H1 (cell line): Measurements from ENCODE around the gene SKP1. TPM values are rescaled to one million over a fixed set of nuclear protein-coding genes. Genes with fewer than 3 reads are reported as not detected.

Experiments used
- CTCF ChIA-PET: fragments of 300-600 bp; sonication (Branson Sonifier 250); formaldehyde crosslinking; loops from one replicate; lab custom pipeline; 2021; ENCODE audit not compliant: partially characterized antibody; lab: Charles Lee
- POLR2A ChIA-PET: fragments of 300-600 bp; sonication (Branson Sonifier 250); formaldehyde crosslinking; loops from one replicate; lab custom pipeline; 2021; ENCODE audit warnings: inconsistent platforms; ENCODE audit not compliant: partially characterized antibody; lab: Charles Lee
- DNase-seq, 2 experiments: peaks; one replicate each; pipeline versions ENCODE4 v3.0.0 to v3.0.0-alpha.2; 2010 to 2022; ENCODE audit warnings: low spot score in 2 of 2, low read depth in 1 of 2, mixed read lengths in 1 of 2
- FAIRE-seq: peaks from 2 replicates; lab custom pipeline; 2011; peaks lifted over from hg19 to GRCh38; lab: Jason Lieb, UNC
- H2AFZ ChIP-seq: 2 replicates; pipeline ENCODE4 v1.8.1; 2012; ENCODE audit warnings: low read length, inconsistent platforms
- H2AK5ac ChIP-seq: 2 replicates; pipeline ENCODE4 v1.6.1; 2013; ENCODE audit warnings: low read depth, low read length
- H2BK120ac ChIP-seq: replicated peaks from 2 replicates; pipeline ENCODE3; 2013; ENCODE audit warnings: low read depth, low read length, inconsistent platforms
- H2BK12ac ChIP-seq: 2 replicates; pipeline ENCODE4 v1.6.1; 2013; ENCODE audit warnings: low read depth, low read length
- H2BK15ac ChIP-seq: 2 replicates; pipeline ENCODE4 v1.6.1; 2013; ENCODE audit warnings: low read length
- H2BK20ac ChIP-seq: 2 replicates; pipeline ENCODE4 v1.6.1; 2013; ENCODE audit warnings: low read length
- H2BK5ac ChIP-seq: 2 replicates; pipeline ENCODE4 v1.6.1; 2013; ENCODE audit warnings: low read depth, low read length
- H3K14ac ChIP-seq: 2 replicates; pipeline ENCODE4 v1.6.1; 2013; ENCODE audit warnings: inconsistent platforms; ENCODE audit not compliant: insufficient read length
- H3K18ac ChIP-seq: 2 replicates; pipeline ENCODE4 v1.6.1; 2013; ENCODE audit warnings: low read length; ENCODE audit errors: extremely low read depth
- H3K23ac ChIP-seq: 2 replicates; pipeline ENCODE4 v1.6.1; 2013; ENCODE audit warnings: inconsistent platforms; ENCODE audit not compliant: insufficient read length
- H3K23me2 ChIP-seq: 2 replicates; pipeline ENCODE4 v1.6.1; 2013; ENCODE audit warnings: low read depth, low read length
- H3K27ac ChIP-seq: 2 replicates; pipeline ENCODE4 v1.6.1; 2011; ENCODE audit warnings: low read depth, low read length, inconsistent platforms
- H3K27me3 ChIP-seq, 4 experiments: replicated peaks in 1 of 4; 1 replicate in 1 of 4; 2 replicates in 3 of 4; pipeline versions ENCODE4 v1.6.1 to v1.8.1; 2011 to 2013; ENCODE audit warnings: low read length in 3 of 4, mild to moderate bottlenecking in 3 of 4, inconsistent platforms in 2 of 4, mixed read lengths in 2 of 4, moderate library complexity in 1 of 4; ENCODE audit not compliant: control insufficient read depth in 3 of 4, insufficient read depth in 3 of 4; ENCODE audit errors: extremely low read depth in 1 of 4
- H3K36me3 ChIP-seq, 4 experiments: 2 replicates each; pipeline versions ENCODE4 v1.6.1 to v1.8.1; 2011 to 2013; ENCODE audit warnings: mild to moderate bottlenecking in 4 of 4, low read length in 3 of 4, moderate library complexity in 2 of 4, control low read depth in 1 of 4, inconsistent platforms in 1 of 4; ENCODE audit not compliant: insufficient read depth in 4 of 4, control insufficient read depth in 2 of 4
- H3K4ac ChIP-seq: replicated peaks from 2 replicates; pipeline ENCODE3; 2013; ENCODE audit warnings: low read length, low read depth, mixed read lengths, inconsistent platforms; ENCODE audit not compliant: insufficient read length
- H3K4me1 ChIP-seq, 4 experiments: replicated peaks in 1 of 4; 1 replicate in 1 of 4; 2 replicates in 3 of 4; pipeline versions ENCODE4 v1.6.1 to v1.8.1; 2011 to 2013; ENCODE audit warnings: low read length in 3 of 4, inconsistent platforms in 2 of 4, mixed read lengths in 1 of 4; ENCODE audit not compliant: insufficient read depth in 4 of 4, control insufficient read depth in 3 of 4
- H3K4me2 ChIP-seq, 2 experiments: 2 replicates each; pipeline versions ENCODE4 v1.6.1 to v1.8.1; 2011 to 2013; ENCODE audit warnings: low read depth in 2 of 2, low read length in 2 of 2, control low read depth in 1 of 2, inconsistent platforms in 1 of 2, mild to moderate bottlenecking in 1 of 2; ENCODE audit not compliant: insufficient read depth in 1 of 2
- H3K4me3 ChIP-seq, 4 experiments: fragments of 200-600, 300-600 bp in 1 of 4; sonication (generic), shearing (Covaris generic), sonication (Bioruptor Twin) in 1 of 4; 2 replicates each; pipeline versions ENCODE4 v1.5.1 to v1.8.1; 2011 to 2016; ENCODE audit warnings: low read length in 4 of 4, low read depth in 3 of 4, control low read depth in 2 of 4, inconsistent platforms in 2 of 4, mild to moderate bottlenecking in 2 of 4, mixed read lengths in 1 of 4, moderate library complexity in 1 of 4; ENCODE audit not compliant: insufficient read depth in 2 of 4; ENCODE audit errors: extremely low read depth in 1 of 4
- H3K56ac ChIP-seq: replicated peaks from 2 replicates; pipeline ENCODE3; 2013; ENCODE audit warnings: low read depth, mild to moderate bottlenecking, mixed read lengths, low read length, inconsistent platforms; ENCODE audit not compliant: insufficient read length
- H3K79me1 ChIP-seq: 2 replicates; pipeline ENCODE4 v1.6.1; 2013; ENCODE audit warnings: low read depth, low read length, control low read depth
- H3K79me2 ChIP-seq, 2 experiments: 2 replicates each; pipeline versions ENCODE4 v1.6.1 to v1.8.1; 2012 to 2013; ENCODE audit warnings: low read length in 2 of 2, mild to moderate bottlenecking in 2 of 2, inconsistent platforms in 1 of 2; ENCODE audit not compliant: insufficient read depth in 2 of 2, control insufficient read depth in 1 of 2
- H3K9ac ChIP-seq, 4 experiments: replicated peaks in 1 of 4; 1 replicate in 1 of 4; 2 replicates in 3 of 4; pipeline versions ENCODE4 v1.6.1 to v1.8.1; 2011 to 2013; ENCODE audit warnings: low read depth in 3 of 4, low read length in 3 of 4, control low read depth in 2 of 4, mild to moderate bottlenecking in 2 of 4, moderate library complexity in 2 of 4, inconsistent platforms in 1 of 4; ENCODE audit errors: extremely low read depth in 1 of 4
- H3K9me3 ChIP-seq, 2 experiments: 2 replicates each; pipeline versions ENCODE4 v1.6.1 to v1.8.1; 2012 to 2013; ENCODE audit warnings: mild to moderate bottlenecking in 2 of 2, moderate library complexity in 2 of 2, control low read depth in 1 of 2, inconsistent platforms in 1 of 2, low read depth in 1 of 2, low read length in 1 of 2, mixed read lengths in 1 of 2; ENCODE audit not compliant: insufficient read depth in 2 of 2
- H4K20me1 ChIP-seq, 2 experiments: replicated peaks in 1 of 2; 2 replicates each; pipeline versions ENCODE3 to v1.8.1; 2011 to 2013; ENCODE audit warnings: inconsistent platforms in 2 of 2, low read length in 2 of 2, mild to moderate bottlenecking in 1 of 2; ENCODE audit not compliant: insufficient read depth in 2 of 2, control insufficient read depth in 1 of 2
- H4K5ac ChIP-seq: 2 replicates; pipeline ENCODE4 v1.6.1; 2013; ENCODE audit warnings: low read length, low read depth, mixed read lengths, inconsistent platforms; ENCODE audit not compliant: insufficient read length
- H4K8ac ChIP-seq: 2 replicates; pipeline ENCODE4 v1.8.0; 2013; ENCODE audit warnings: mild to moderate bottlenecking, moderate library complexity, low read length, inconsistent platforms; ENCODE audit not compliant: insufficient read depth; ENCODE audit errors: extremely low read depth
- H4K91ac ChIP-seq: replicated peaks from 2 replicates; pipeline ENCODE3; 2013; ENCODE audit warnings: low read length, mixed read lengths, inconsistent platforms; ENCODE audit not compliant: insufficient read length
- BACH1 ChIP-seq: IDR thresholded peaks from 2 replicates; pipeline ENCODE4 v1.6.1; 2012; ENCODE audit warnings: low read length, improper control_type of control experiment
- BRCA1 ChIP-seq: IDR thresholded peaks from 2 replicates; pipeline ENCODE4 v1.6.1; 2012; ENCODE audit warnings: low read depth, low read length, improper control_type of control experiment
- HDAC2 ChIP-seq, 2 experiments: fragments of 300-600 bp in 1 of 2; sonication (generic) in 1 of 2; IDR thresholded peaks; 2 replicates each; pipeline ENCODE4 v1.6.1; 2011 to 2012; ENCODE audit warnings: low read depth in 2 of 2, low read length in 2 of 2, mild to moderate bottlenecking in 2 of 2, moderate library complexity in 2 of 2, borderline replicate concordance in 1 of 2, inconsistent platforms in 1 of 2
- HDAC6 ChIP-seq: IDR thresholded peaks from one replicate; pipeline ENCODE4 v1.7.1; 2012; ENCODE audit warnings: low read depth, mild to moderate bottlenecking, inconsistent platforms, low read length, moderate library complexity
- RNF2 ChIP-seq: fragments of 200-900, 300-1000 bp; sonication (generic); IDR thresholded peaks from 2 replicates; pipeline ENCODE4 v1.7.1; 2016; ENCODE audit warnings: borderline replicate concordance, low read depth, mild to moderate bottlenecking, antibody characterized with exemption, low read length; ENCODE audit not compliant: poor library complexity, severe bottlenecking; ENCODE audit errors: missing control alignments
- SUZ12 ChIP-seq: fragments of 200-600 bp; sonication (generic); IDR thresholded peaks from 2 replicates; pipeline ENCODE4 v1.6.1; 2012; ENCODE audit warnings: mild to moderate bottlenecking, inconsistent platforms, low read length, moderate library complexity, mixed read lengths
- TEAD4 ChIP-seq: IDR thresholded peaks from 2 replicates; pipeline ENCODE4 v1.6.1; 2012; ENCODE audit warnings: low read depth, low read length, inconsistent platforms, mixed read lengths
- WGBS, 2 experiments: shearing (Covaris generic) in 1 of 2; methylation state at CpG; one replicate each; pipeline versions ENCODE4 v1.1.6 to v1.1.7; 2013 to 2015; ENCODE audit warnings: low lambda C conversion rate in 2 of 2, mixed read lengths in 2 of 2, inconsistent platforms in 1 of 2, low coverage in 1 of 2, missing lambda C conversion rate in 1 of 2; ENCODE audit not compliant: insufficient replicate concordance in 2 of 2, insufficient coverage in 1 of 2, insufficient read length in 1 of 2; ENCODE audit errors: extremely low coverage in 1 of 2, missing lambda C conversion rate in 1 of 2; 5-methylcytosine and 5-hydroxymethylcytosine counted together
- polyA plus RNA-seq, 7 experiments: library from polyadenylated mRNA; depleted of rRNA in 3 of 7; stranded (reverse) in 5 of 7; unstranded in 2 of 7; fragments of >200 nt in 5 of 7; fragments of 200-250 nt in 2 of 7; gene quantifications; 1 replicate in 5 of 7; 2 replicates in 1 of 7; 4 replicates in 1 of 7; pipeline versions ENCODE4 v1.2.1 to v1.2.3, GENCODE V29; 2011 to 2013; ENCODE audit warnings: missing spikeins in 2 of 7, mixed read lengths in 2 of 7
- total RNA-seq: library from RNA; stranded (reverse); fragmentation: NEBNext Ultra II Directional; extraction: Animal tissue kit (Norgen Biotek cat#: 25700); gene quantifications from 2 replicates; pipeline ENCODE4 v1.2.1, GENCODE V29; 2021

The SKP1 gene
- total and polyA plus RNA-seq, 2 of the 8 experiments (the other 6 are each of a cell fraction or from before 2014, with no cell fraction given): 163 to 332 TPM

DNA sequence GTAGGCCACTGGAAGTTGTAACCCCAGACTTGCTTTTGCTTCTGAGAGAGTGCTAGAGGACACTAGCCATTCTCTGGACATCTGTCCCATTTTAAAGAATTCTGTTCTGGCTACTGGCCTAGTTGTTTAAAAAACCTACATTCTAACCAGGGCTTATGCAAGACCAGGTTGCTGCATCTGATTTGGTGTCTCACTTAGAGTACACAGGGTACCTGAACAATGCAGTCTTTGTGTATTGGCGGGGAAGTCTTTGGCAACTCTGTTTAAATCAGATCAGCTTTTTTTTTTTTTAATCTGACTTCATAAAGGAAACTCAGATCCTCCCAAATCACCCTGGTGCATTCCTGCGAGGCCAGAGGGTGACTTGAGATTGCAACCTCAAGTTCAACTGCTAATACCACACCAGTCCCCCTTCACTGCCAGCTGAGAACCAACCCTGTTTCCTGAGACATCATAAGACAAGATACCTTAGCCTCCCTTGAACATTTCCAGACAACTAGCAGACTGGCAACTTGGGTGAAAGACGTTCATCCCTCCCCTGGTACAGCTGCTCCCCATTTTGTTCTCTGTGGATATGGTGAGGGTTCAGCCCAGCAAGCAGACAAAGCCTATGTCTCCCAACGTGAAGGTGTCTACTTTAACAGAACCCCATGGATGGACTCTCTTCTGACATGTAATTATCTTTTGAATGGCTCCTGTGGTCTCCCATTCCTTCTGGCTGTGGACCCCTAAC lies 27.0 kb downstream of the SKP1 start:
- POLR2A ChIA-PET: interaction anchor here (0.9 to 1.3 kb wide), 4 partner anchors 11 to 36 kb away, joined by 3 to 4 read pairs (median 3); no protein-coding TSS in a partner anchor

More for the DNA sequence above, 27.0 kb downstream of the SKP1 start:
- H3K56ac ChIP-seq: no peak overlapping the region
- no peak overlapping the region for H2AK5ac ChIP-seq
- H3K4me1 ChIP-seq: no peaks in the 10 kb centered on the region
- H4K8ac ChIP-seq: no peak overlapping the region
- H3K9me3 ChIP-seq: no peaks in the 10 kb centered on the region
- peaks cover 8 to 49% (median 36%) of the 10 kb centered on the region in 4 experiments for H3K36me3 ChIP-seq
- H2BK120ac ChIP-seq: no peak overlapping the region
- H3K23ac ChIP-seq: no peak overlapping the region
- no peak overlapping the region for H3K4me2 ChIP-seq
- no peak overlapping the region for H2BK20ac ChIP-seq
- no peak overlapping the region for H3K27ac ChIP-seq
- H3K9ac ChIP-seq: no peak overlapping the region
- H3K27me3 ChIP-seq: no peaks in the 10 kb centered on the region
- H3K4me3 ChIP-seq: no peak overlapping the region
- no peaks in the 10 kb centered on the region for H3K23me2 ChIP-seq
- peaks cover 10 to 26% of the 10 kb centered on the region in 2 experiments for H4K20me1 ChIP-seq
- no peak overlapping the region for H4K5ac ChIP-seq
- H2BK5ac ChIP-seq: no peak overlapping the region
- no peak for DNase-seq
- H2BK15ac ChIP-seq: no peak overlapping the region
- no peak overlapping the region for H2BK12ac ChIP-seq
- H3K79me2 ChIP-seq: 0 out of 4 replicates have a peak, but pooled peaks cover 0 to 3% of the 10 kb centered on the region in 2 experiments
- H4K91ac ChIP-seq: no peak overlapping the region
- H3K79me1 ChIP-seq: no peaks in the 10 kb centered on the region; the same call in 1 of the 2 replicates
- TF ChIP-seq TEAD4 (no peak), HDAC2 (IDR thresholded peaks at IDR 0.05; ENCODE audit: borderline replicate concordance in 1 of 2, low read depth in 2 of 2, low read length in 2 of 2) (no peak), HDAC6 (no peak), BRCA1 (no peak), RNF2 (no peak), BACH1 (no peak), SUZ12 (no peak)
- H2AFZ ChIP-seq: no peak overlapping the region
- 92% methylated on average over 4 of the region's 4 CpGs; no CpG with 5 or more reads in 1 of the 2 experiments for WGBS, 2 experiments
- H3K4ac ChIP-seq: no peak overlapping the region
- H3K14ac ChIP-seq: no peak overlapping the region
- CTCF ChIA-PET: interaction anchor here (1.0 to 24.3 kb wide), 6 partner anchors 9 to 169 kb away, joined by 3 to 629 read pairs (median 35); no protein-coding TSS in a partner anchor
- FAIRE-seq: no peak
- no peak overlapping the region for H3K18ac ChIP-seq
